ENCODE measurements around the gene NANOS1. TPM values are rescaled to one million over a fixed set of nuclear protein-coding genes. Genes with fewer than 3 reads are reported as not detected.

NANOS1 gene
- total RNA-seq, 1 experiment from 2014 or later, result 18.0 TPM

GRCh38 chr10:119049777-119050176 lies 20.3 kb downstream of the NANOS1 start:
- Histone ChIP-seq H3K27me3 (ENCODE audit: control insufficient read depth, insufficient read depth, low read length) (no peaks in the 10 kb centered on the region), H3K4me1 (ENCODE audit: control insufficient read depth, insufficient read depth, low read length) (no peaks in the 10 kb centered on the region), H3K36me3 (ENCODE audit: control insufficient read depth, insufficient read depth, low read length) (peaks cover 63% of the 10 kb centered on the region), H3K4me3 (ENCODE audit: low read depth in 2 of 2, low read length in 2 of 2) (no peak overlapping the region), H3K9me3 (ENCODE audit: control insufficient read depth, insufficient read depth, low read depth, low read length) (no peaks in the 10 kb centered on the region), H3K27ac (ENCODE audit: low read length) (no peak overlapping the region)
- BruUV-seq (replicated peaks), result no TSS peak
- ATAC-seq, result no peak
- in situ Hi-C loops (cut with HindIII; ENCODE audit: low pct_unique_long_range_greater_than_20kb, low sequenced_read_pairs) (no loop called here), intact Hi-C loops (cut with micrococcal nuclease; ENCODE audit: unreplicated experiment) (no loop called here)
- DNase-seq (ENCODE audit: low read depth, low spot score), result no peak
- TF ChIP-seq SIN3A (IDR thresholded peaks at IDR 0.05; ENCODE audit: borderline replicate concordance, insufficient read depth, low read depth, low read length), result no peak
- TF ChIP-seq REST (IDR thresholded peaks at IDR 0.05; ENCODE audit: insufficient read depth in 1 of 2, low read depth in 2 of 2, low read length in 1 of 2), result no peak
- CTCF ChIA-PET, result no interaction called here
- POLR2A ChIA-PET, result interaction anchor here (0.7 kb wide), 1 partner anchor 311 kb away, joined by 3 read pairs; no protein-coding TSS in a partner anchor

- TSS peak; percentile 39 for BruUV-seq (replicated peaks)
- H3K4me3 ChIP-seq (ENCODE audit: low read depth in 2 of 2, low read length in 2 of 2), result no peak overlapping the region
- H3K9me3 ChIP-seq (ENCODE audit: control insufficient read depth, insufficient read depth, low read depth, low read length), result no peaks in the 10 kb centered on the region
- DNase-seq (ENCODE audit: low read depth, low spot score) (no peak), ATAC-seq (no peak)
- H3K27ac ChIP-seq (ENCODE audit: low read length), result no peak overlapping the region
- ChIA-PET POLR2A (interaction anchor here (0.6 kb wide), 1 partner anchor 24 kb away, joined by 7 read pairs; no protein-coding TSS in a partner anchor), CTCF (no interaction called here)
- in situ Hi-C loops (cut with HindIII; ENCODE audit: low pct_unique_long_range_greater_than_20kb, low sequenced_read_pairs), result no loop called here
- intact Hi-C loops (cut with micrococcal nuclease; ENCODE audit: unreplicated experiment), result no loop called here
- H3K4me1 ChIP-seq (ENCODE audit: control insufficient read depth, insufficient read depth, low read length), result no peaks in the 10 kb centered on the region
- H3K27me3 ChIP-seq (ENCODE audit: control insufficient read depth, insufficient read depth, low read length), result no peaks in the 10 kb centered on the region
- TF ChIP-seq REST (IDR thresholded peaks at IDR 0.05; ENCODE audit: insufficient read depth in 1 of 2, low read depth in 2 of 2, low read length in 1 of 2), result no peak
- no peak for TF ChIP-seq CTCF (IDR thresholded peaks at IDR 0.05)
- no peak for TF ChIP-seq SIN3A (IDR thresholded peaks at IDR 0.05; ENCODE audit: borderline replicate concordance, insufficient read depth, low read depth, low read length)
- no peak for TF ChIP-seq POLR2AphosphoS5 (IDR thresholded peaks at IDR 0.05; ENCODE audit: low read depth, low read length)
- no peak for TF ChIP-seq TCF7L2 (IDR thresholded peaks at IDR 0.05; ENCODE audit: low read depth, low read length)
- peaks cover 63% of the 10 kb centered on the region for H3K36me3 ChIP-seq (ENCODE audit: control insufficient read depth, insufficient read depth, low read length)
Measured at GRCh38 chr10:119051775-119052174, 22.3 kb downstream of the NANOS1 start.
